Natural killer cell (primary cell): Measurements from ENCODE around the gene TRH. TPM values are rescaled to one million over a fixed set of nuclear protein-coding genes. Genes with fewer than 3 reads are reported as not detected.

ENCODE experiments used
- ATAC-seq, 3 donors: fragments of 150-1000 bp in 2 of 3; fragments of 200-7000 bp in 1 of 3; cut with Tn5 transposase; 1 replicate in 1 of 3; 2 replicates in 2 of 3; pipeline ENCODE4 v1.10.0; 2021; ENCODE audit warnings: mild to moderate bottlenecking in 2 of 3, moderate library complexity in 2 of 3
- DNase-seq, 2 donors: peaks; one replicate each; pipeline versions ENCODE4 v3.0.0 to v3.0.0-alpha.2; 2013 to 2021; ENCODE audit warnings: mixed read lengths in 1 of 2
- H3K27ac ChIP-seq: one replicate; pipeline ENCODE4 v1.5.1; 2013; ENCODE audit warnings: mild to moderate bottlenecking, low read length
- H3K27me3 ChIP-seq: one replicate; pipeline ENCODE4 v1.6.1; 2013; ENCODE audit warnings: low read length; ENCODE audit not compliant: control insufficient read depth, insufficient read depth
- H3K36me3 ChIP-seq: one replicate; pipeline ENCODE4 v1.6.1; 2013; ENCODE audit warnings: low read length; ENCODE audit not compliant: control insufficient read depth, insufficient read depth
- H3K4me1 ChIP-seq: one replicate; pipeline ENCODE4 v1.6.1; 2013; ENCODE audit warnings: low read length; ENCODE audit not compliant: control insufficient read depth, insufficient read depth
- H3K4me3 ChIP-seq: one replicate; pipeline ENCODE4 v1.5.1; 2013; ENCODE audit warnings: low read length
- H3K9me3 ChIP-seq: one replicate; pipeline ENCODE4 v1.6.1; 2013; ENCODE audit warnings: low read length; ENCODE audit not compliant: control insufficient read depth, insufficient read depth
- H3K27ac Mint-ChIP-seq, 2 donors: one replicate each; pipeline ENCODE4 v1.8.0; 2022; ENCODE audit warnings: mild to moderate bottlenecking in 2 of 2, mixed read lengths in 2 of 2, moderate library complexity in 1 of 2
- H3K27me3 Mint-ChIP-seq, 2 donors: one replicate each; pipeline ENCODE4 v1.8.0; 2022; ENCODE audit warnings: low read depth in 2 of 2, mixed read lengths in 2 of 2
- H3K36me3 Mint-ChIP-seq: one replicate; pipeline ENCODE4 v1.8.0; 2022; ENCODE audit warnings: mixed read lengths
- H3K4me1 Mint-ChIP-seq, 2 donors: one replicate each; pipeline ENCODE4 v1.8.0; 2022; ENCODE audit warnings: mixed read lengths in 2 of 2
- H3K4me3 Mint-ChIP-seq: one replicate; pipeline ENCODE4 v1.8.0; 2022; ENCODE audit warnings: mild to moderate bottlenecking, moderate library complexity, mixed read lengths
- H3K9me3 Mint-ChIP-seq, 2 donors: one replicate each; pipeline ENCODE4 v1.8.0; 2022; ENCODE audit warnings: mixed read lengths in 2 of 2
- WGBS: methylation state at CpG from one replicate; pipeline ENCODE4 v1.1.7; 2013; ENCODE audit warnings: missing lambda C conversion rate; ENCODE audit not compliant: insufficient coverage; 5-methylcytosine and 5-hydroxymethylcytosine counted together
- intact Hi-C: fragments of 100-400 bp; cut with micrococcal nuclease; formaldehyde crosslinking; loops from one replicate; pipeline ENCODE4 v1.14.2; 2022
- total RNA-seq, 4 donors: library from RNA; stranded (reverse); fragments of 120-200 nt in 1 of 4; gene quantifications; one replicate each; pipeline versions ENCODE4 v1.2.3 to v1.2.4, GENCODE V29; 2013 to 2022
- TF ChIP-seq, protein P1 (sequence below): fragments of 200-600 bp; IDR thresholded peaks from one replicate; pipeline ENCODE4 v1.8.0; 2022; ENCODE audit warnings: antibody characterized with exemption

The TRH gene
- total RNA-seq, 3 donors from 2014 or later (not counting 1 experiment from before 2014, with no cell fraction given), result not detected

DNA sequence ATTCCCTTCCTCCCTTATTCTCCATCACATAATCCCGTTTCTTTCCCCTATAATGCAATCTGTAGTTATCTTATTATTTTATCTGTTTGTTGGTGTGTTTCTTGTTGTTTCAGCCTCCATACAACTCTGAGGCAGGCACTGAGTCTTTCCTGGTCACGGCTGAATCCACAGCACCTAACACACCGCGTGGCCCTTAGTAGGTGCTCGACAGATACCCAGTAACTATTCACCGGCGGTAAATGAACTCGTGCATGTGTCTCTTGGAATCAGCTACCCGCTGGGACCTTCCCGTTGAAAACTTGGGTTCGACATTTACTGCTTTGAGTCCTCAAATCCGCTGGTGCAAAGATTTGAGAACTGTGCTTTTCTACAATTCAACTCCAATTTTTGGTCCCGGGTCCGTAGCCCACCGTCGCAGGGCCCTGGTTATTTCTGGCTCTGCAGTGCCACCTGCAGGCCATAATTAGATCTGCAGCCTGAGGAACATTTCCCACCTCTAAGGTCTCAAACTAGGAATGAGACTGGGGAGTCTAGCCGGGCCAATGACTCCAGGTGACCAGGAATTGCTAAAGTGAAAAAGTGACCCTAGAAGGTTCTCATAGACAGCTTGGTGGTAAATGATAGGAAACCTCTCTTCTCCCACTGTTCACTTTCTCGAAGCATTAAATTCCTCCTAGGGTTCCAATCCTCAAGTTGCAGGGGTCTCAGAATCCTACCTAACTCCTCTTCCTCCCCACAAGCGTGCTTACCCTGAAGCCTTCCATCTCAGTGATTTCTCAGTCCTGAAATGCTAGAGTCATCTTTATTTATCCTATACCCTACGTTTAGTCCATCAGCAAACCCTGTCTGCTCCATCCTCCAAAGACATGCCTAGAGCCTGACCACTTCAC is 40.0 kb upstream of the TRH start:
- no peak overlapping the region for H3K4me3 Mint-ChIP-seq

DNA sequence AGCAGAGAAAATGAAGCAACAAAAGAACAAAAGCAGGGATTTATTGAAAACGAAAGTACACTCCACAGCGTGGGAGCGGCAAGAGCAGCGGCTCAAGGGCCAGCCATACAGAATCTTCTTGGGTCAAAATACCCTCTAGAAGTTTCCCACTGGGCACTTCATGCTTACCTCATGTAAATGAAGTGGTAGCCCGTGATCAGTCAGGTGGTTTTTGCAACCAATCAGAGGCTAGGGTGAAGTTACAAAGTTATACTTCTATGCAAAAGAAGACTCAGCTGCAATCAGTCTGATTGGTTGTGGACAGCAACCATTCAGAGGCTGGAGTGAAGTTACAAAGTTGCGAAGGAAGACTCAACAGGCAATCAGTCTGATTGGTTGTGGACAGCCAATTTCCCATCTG is 37.8 kb upstream of the TRH start:
- DNase-seq, result peak in 1 of 2 donors; percentile 58
- Mint-ChIP-seq H3K9me3 (no peaks in the 10 kb centered on the region), H3K27ac (peak overlapping the region; percentile 49 to 69), H3K27me3 (peaks cover 3 to 5% of the 10 kb centered on the region in 2 donors), H3K4me3 (peak overlapping the region; percentile 87), H3K36me3 (no peaks in the 10 kb centered on the region), H3K4me1 (peaks cover 11 to 17% of the 10 kb centered on the region in 2 donors)
- intact Hi-C loops, result loop anchor here (5.0 kb wide), 1 partner anchor 539 kb away; no protein-coding TSS in a partner anchor
- Histone ChIP-seq H3K27me3 (no peaks in the 10 kb centered on the region), H3K4me1 (peaks cover 8% of the 10 kb centered on the region), H3K27ac (no peak overlapping the region), H3K4me3 (peak overlapping the region; percentile 18), H3K9me3 (no peaks in the 10 kb centered on the region), H3K36me3 (no peaks in the 10 kb centered on the region)
- TF ChIP-seq, protein P1, sequence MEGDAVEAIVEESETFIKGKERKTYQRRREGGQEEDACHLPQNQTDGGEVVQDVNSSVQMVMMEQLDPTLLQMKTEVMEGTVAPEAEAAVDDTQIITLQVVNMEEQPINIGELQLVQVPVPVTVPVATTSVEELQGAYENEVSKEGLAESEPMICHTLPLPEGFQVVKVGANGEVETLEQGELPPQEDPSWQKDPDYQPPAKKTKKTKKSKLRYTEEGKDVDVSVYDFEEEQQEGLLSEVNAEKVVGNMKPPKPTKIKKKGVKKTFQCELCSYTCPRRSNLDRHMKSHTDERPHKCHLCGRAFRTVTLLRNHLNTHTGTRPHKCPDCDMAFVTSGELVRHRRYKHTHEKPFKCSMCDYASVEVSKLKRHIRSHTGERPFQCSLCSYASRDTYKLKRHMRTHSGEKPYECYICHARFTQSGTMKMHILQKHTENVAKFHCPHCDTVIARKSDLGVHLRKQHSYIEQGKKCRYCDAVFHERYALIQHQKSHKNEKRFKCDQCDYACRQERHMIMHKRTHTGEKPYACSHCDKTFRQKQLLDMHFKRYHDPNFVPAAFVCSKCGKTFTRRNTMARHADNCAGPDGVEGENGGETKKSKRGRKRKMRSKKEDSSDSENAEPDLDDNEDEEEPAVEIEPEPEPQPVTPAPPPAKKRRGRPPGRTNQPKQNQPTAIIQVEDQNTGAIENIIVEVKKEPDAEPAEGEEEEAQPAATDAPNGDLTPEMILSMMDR, result no peak
- peak; percentile 69 to 82 (median 79) for ATAC-seq
- 41% methylated on average over 6 of the region's 6 CpGs for WGBS

More for the DNA sequence above, 40.0 kb upstream of the TRH start:
- Mint-ChIP-seq H3K27me3 (peaks cover 3 to 8% of the 10 kb centered on the region in 2 donors), H3K9me3 (peaks cover under 1 to 3% of the 10 kb centered on the region in 2 donors), H3K4me1 (peaks cover 11 to 17% of the 10 kb centered on the region in 2 donors), H3K36me3 (peaks cover 4% of the 10 kb centered on the region), H3K27ac (no peak overlapping the region)
- H3K9me3 ChIP-seq, result no peaks in the 10 kb centered on the region
- intact Hi-C loops, result loop anchor here (1.0 to 5.0 kb wide), 4 partner anchors 284 to 537 kb away; no protein-coding TSS in a partner anchor
- DNase-seq (peak; percentile 27 to 74), ATAC-seq (peak; percentile 65 to 69 (median 66))
- no peak overlapping the region for H3K4me3 ChIP-seq
- TF ChIP-seq, protein P1, result peak; percentile 97
- WGBS, result 38% methylated on average over 19 of the region's 20 CpGs
- H3K36me3 ChIP-seq, result no peaks in the 10 kb centered on the region
- H3K27me3 ChIP-seq, result no peaks in the 10 kb centered on the region
- peaks cover 8% of the 10 kb centered on the region for H3K4me1 ChIP-seq
- no peak overlapping the region for H3K27ac ChIP-seq

- Mint-ChIP-seq H3K9me3 (no peaks in the 10 kb centered on the region), H3K27me3 (peaks cover 5 to 7% of the 10 kb centered on the region in 2 donors), H3K27ac (no peak overlapping the region), H3K4me1 (peaks cover 11 to 17% of the 10 kb centered on the region in 2 donors), H3K36me3 (no peaks in the 10 kb centered on the region), H3K4me3 (no peak overlapping the region)
- H3K27ac ChIP-seq, result no peak overlapping the region
- peaks cover 8% of the 10 kb centered on the region for H3K4me1 ChIP-seq
- H3K9me3 ChIP-seq, result no peaks in the 10 kb centered on the region
- ATAC-seq (no peak), DNase-seq (no peak)
- no peak overlapping the region for H3K4me3 ChIP-seq
- 95% methylated on average over 9 of the region's 9 CpGs for WGBS
- TF ChIP-seq, protein P1, result no peak
- no peaks in the 10 kb centered on the region for H3K36me3 ChIP-seq
- no peaks in the 10 kb centered on the region for H3K27me3 ChIP-seq
- intact Hi-C loops, result loop anchor here (5.0 kb wide), 1 partner anchor 540 kb away; no protein-coding TSS in a partner anchor
These were observed 36.8 kb upstream of the TRH start for GRCh38 chr3:129937717-129938116.
